NCI-H524 treated with DMSO at 0.1 percent for 48 hours (cell line): ENCODE results near the gene RPL6.
A peak's percentile ranks its signal among the peaks of the same experiment; 100 is the strongest.
"Not testable (repeated sequence)": the region's sequence is repeated elsewhere in the genome, so short reads cannot be mapped to it uniquely, and the experiment has no call there.

Experiments
- DNase-seq: peaks from one replicate; lab custom pipeline; 2025; lab: John Stamatoyannopoulos, UW

RPL6 gene

GRCh38 chr12:112409064-112409905 is at the start of gene RPL6:
Gene RPL6, minus strand, starts transcription at chr12:112409605. Its CDS starts 949 bp downstream, at chr12:112408656.
- DNase-seq: peak; percentile 74

- no peak for DNase-seq
Measured at GRCh38 chr12:112458751-112459150, 49.3 kb upstream of the RPL6 start.

GRCh38 chr12:112458330-112458729 is 48.9 kb upstream of the RPL6 start:
- DNase-seq: no peak

- not testable (repeated sequence) for DNase-seq
Measured at GRCh38 chr12:112457142-112457541, 47.7 kb upstream of the RPL6 start.

- DNase-seq: no peak
Measured at GRCh38 chr12:112456029-112456428, 46.6 kb upstream of the RPL6 start.

- no peak for DNase-seq
Measured at GRCh38 chr12:112450725-112451124, 41.3 kb upstream of the RPL6 start.

GRCh38 chr12:112448165-112448564 is 38.8 kb upstream of the RPL6 start:
- not testable (repeated sequence) for DNase-seq

GRCh38 chr12:112447106-112447505 is 37.7 kb upstream of the RPL6 start:
- DNase-seq: no peak

- no peak for DNase-seq
Measured at GRCh38 chr12:112446008-112446725, 36.8 kb upstream of the RPL6 start.

GRCh38 chr12:112443916-112444315 is 34.5 kb upstream of the RPL6 start:
- no peak for DNase-seq

GRCh38 chr12:112440653-112441052 is 31.2 kb upstream of the RPL6 start:
- not testable (repeated sequence) for DNase-seq

- DNase-seq: no peak
Measured at GRCh38 chr12:112439769-112440168, 30.4 kb upstream of the RPL6 start.

- not testable (repeated sequence) for DNase-seq
Measured at GRCh38 chr12:112438645-112439044, 29.2 kb upstream of the RPL6 start.

GRCh38 chr12:112433551-112433950 is 24.1 kb upstream of the RPL6 start:
- no peak for DNase-seq

GRCh38 chr12:112431965-112432364 is 22.6 kb upstream of the RPL6 start:
- no peak for DNase-seq

- no peak for DNase-seq
Measured at GRCh38 chr12:112430929-112431328, 21.5 kb upstream of the RPL6 start.

GRCh38 chr12:112427760-112428159 is 18.4 kb upstream of the RPL6 start:
- no peak for DNase-seq

GRCh38 chr12:112425582-112426382 is 16.4 kb upstream of the RPL6 start:
- no peak for DNase-seq

GRCh38 chr12:112424126-112424525 is 14.7 kb upstream of the RPL6 start:
- DNase-seq: no peak

GRCh38 chr12:112422531-112422930 is 13.1 kb upstream of the RPL6 start:
- no peak for DNase-seq

GRCh38 chr12:112421363-112421762 is 12.0 kb upstream of the RPL6 start:
- no peak for DNase-seq

GRCh38 chr12:112420740-112421139 is 11.3 kb upstream of the RPL6 start:
- DNase-seq: no peak
